OCI-LY3 (cell line): ENCODE results near the gene DNASE1L1.

ENCODE experiments used
- H2AFZ ChIP-seq: fragments of 200-600, 300-600 bp; shearing (Covaris generic); 2 replicates; pipeline ENCODE4 v1.6.0; 2014; ENCODE audit warnings: antibody characterized with exemption, low read depth, low read length
- H3K27ac ChIP-seq: fragments of 200-600, 300-600 bp; sonication (generic); 2 replicates; pipeline ENCODE4 v1.5.1; 2014; ENCODE audit warnings: mild to moderate bottlenecking, low read length, moderate library complexity, mixed read lengths
- H3K27me3 ChIP-seq: fragments of 200-600, 300-600 bp; sonication (generic); 2 replicates; pipeline ENCODE4 v1.6.1; 2014; ENCODE audit warnings: low read depth, low read length, mixed read lengths
- H3K36me3 ChIP-seq: fragments of 200-600, 300-600 bp; sonication (generic); replicated peaks from 2 replicates; pipeline ENCODE3; 2014; ENCODE audit warnings: low read depth, low read length, mixed read lengths
- H3K4me1 ChIP-seq: fragments of 300-600, 200-600 bp; sonication (generic); 2 replicates; pipeline ENCODE4 v1.6.1; 2014; ENCODE audit warnings: low read length, mixed read lengths
- H3K4me2 ChIP-seq: fragments of 200-600, 300-600 bp; sonication (generic); 2 replicates; pipeline ENCODE4 v1.6.1; 2014; ENCODE audit warnings: low read length, mixed read lengths
- H3K4me3 ChIP-seq: fragments of 300-600, 200-600 bp; sonication (generic); 2 replicates; pipeline ENCODE4 v1.5.1; 2014; ENCODE audit warnings: antibody characterized with exemption, mild to moderate bottlenecking, low read length, moderate library complexity
- H3K79me2 ChIP-seq: fragments of 300-600, 200-600 bp; shearing (Covaris generic); 2 replicates; pipeline ENCODE4 v1.6.1; 2014; ENCODE audit warnings: mild to moderate bottlenecking, low read length, mixed read lengths
- H3K9ac ChIP-seq: fragments of 300-600, 200-600 bp; shearing (Covaris generic); 2 replicates; pipeline ENCODE4 v1.6.0; 2014; ENCODE audit warnings: mild to moderate bottlenecking, low read length, moderate library complexity
- H3K9me3 ChIP-seq: fragments of 200-600, 300-600 bp; shearing (Covaris generic); 2 replicates; pipeline ENCODE4 v1.6.1; 2014; ENCODE audit warnings: low read length, mixed read lengths; ENCODE audit not compliant: insufficient read depth
- H4K20me1 ChIP-seq: fragments of 200-600, 300-600 bp; sonication (generic); 2 replicates; pipeline ENCODE4 v1.6.1; 2016; ENCODE audit warnings: low read length, mixed read lengths; ENCODE audit not compliant: insufficient read depth
- EZH2phosphoT487 ChIP-seq: fragments of 200-600 bp; shearing (Covaris generic); IDR thresholded peaks from 2 replicates; pipeline ENCODE4 v1.6.1; 2018; ENCODE audit warnings: antibody characterized with exemption, mixed run types, low read depth
- TF ChIP-seq, protein P1 (sequence below): fragments of 200-600, 300-600 bp; sonication (generic); IDR thresholded peaks from 2 replicates; pipeline ENCODE4 v1.5.1; 2014; ENCODE audit warnings: antibody characterized with exemption, low read length, low read depth

The DNASE1L1 gene

DNA sequence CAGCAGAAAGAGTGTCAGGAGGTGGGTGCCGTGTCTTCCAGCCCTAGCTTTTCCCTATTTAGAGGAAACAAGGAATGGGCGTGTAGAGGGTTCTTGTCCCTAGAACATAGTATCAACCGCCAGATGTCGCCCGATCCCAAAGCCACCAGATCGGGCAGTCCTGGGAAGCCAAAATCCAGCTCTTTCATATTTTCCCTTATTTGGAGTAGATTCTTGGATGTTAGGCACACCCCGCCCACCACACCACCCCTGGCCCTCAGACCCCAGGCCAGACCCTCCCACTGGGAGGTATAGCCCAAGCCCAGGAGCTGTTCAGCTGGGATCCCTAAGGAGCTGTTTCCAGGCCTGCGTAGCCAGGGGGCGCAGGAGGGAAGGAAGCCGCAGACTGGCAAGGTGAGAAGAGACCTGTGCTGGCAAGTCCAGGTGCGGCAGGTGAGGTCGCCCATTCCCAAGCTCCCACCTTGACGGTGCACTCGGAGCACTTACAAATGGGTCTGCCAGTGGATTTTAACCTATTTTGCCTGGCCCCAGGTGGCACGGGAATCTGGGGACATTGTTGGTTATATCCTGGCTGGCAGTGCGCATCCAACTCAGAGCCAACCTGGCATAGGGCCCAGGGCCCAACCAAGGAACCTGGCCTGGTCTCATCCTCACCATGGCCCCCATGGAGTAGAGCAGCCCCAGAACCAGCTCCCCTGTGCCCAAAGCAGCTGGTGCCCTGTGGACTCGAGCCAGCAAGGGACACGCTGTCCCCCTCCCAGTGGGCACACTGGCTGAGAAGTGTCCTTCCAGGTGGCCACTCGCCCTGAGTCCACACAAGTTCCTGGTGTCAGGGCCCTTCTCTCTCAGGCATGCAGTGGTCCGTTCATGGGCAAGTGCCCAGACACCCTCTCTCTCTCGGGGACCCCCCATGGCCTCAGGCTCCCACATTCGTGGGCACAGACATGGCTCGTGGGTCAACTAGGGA, 35.4 kb downstream of the DNASE1L1 start:
- peak overlapping the region; percentile 89 for H3K27ac ChIP-seq
- peak overlapping the region; percentile 49 for H2AFZ ChIP-seq
- no peaks in the 10 kb centered on the region for H3K9me3 ChIP-seq
- H3K36me3 ChIP-seq: peaks cover 8% of the 10 kb centered on the region
- peak overlapping the region; percentile 94 for H3K4me3 ChIP-seq
- H3K4me2 ChIP-seq: peak overlapping the region; percentile 99
- peak overlapping the region; percentile 94 for H3K9ac ChIP-seq
- H3K4me1 ChIP-seq: peaks cover 41% of the 10 kb centered on the region
- H4K20me1 ChIP-seq: peaks cover 6% of the 10 kb centered on the region
- no peaks in the 10 kb centered on the region for H3K27me3 ChIP-seq
- TF ChIP-seq, protein P1, sequence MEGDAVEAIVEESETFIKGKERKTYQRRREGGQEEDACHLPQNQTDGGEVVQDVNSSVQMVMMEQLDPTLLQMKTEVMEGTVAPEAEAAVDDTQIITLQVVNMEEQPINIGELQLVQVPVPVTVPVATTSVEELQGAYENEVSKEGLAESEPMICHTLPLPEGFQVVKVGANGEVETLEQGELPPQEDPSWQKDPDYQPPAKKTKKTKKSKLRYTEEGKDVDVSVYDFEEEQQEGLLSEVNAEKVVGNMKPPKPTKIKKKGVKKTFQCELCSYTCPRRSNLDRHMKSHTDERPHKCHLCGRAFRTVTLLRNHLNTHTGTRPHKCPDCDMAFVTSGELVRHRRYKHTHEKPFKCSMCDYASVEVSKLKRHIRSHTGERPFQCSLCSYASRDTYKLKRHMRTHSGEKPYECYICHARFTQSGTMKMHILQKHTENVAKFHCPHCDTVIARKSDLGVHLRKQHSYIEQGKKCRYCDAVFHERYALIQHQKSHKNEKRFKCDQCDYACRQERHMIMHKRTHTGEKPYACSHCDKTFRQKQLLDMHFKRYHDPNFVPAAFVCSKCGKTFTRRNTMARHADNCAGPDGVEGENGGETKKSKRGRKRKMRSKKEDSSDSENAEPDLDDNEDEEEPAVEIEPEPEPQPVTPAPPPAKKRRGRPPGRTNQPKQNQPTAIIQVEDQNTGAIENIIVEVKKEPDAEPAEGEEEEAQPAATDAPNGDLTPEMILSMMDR: peak; percentile 77
- no peak for TF ChIP-seq EZH2phosphoT487
- peaks cover 24% of the 10 kb centered on the region for H3K79me2 ChIP-seq

DNA sequence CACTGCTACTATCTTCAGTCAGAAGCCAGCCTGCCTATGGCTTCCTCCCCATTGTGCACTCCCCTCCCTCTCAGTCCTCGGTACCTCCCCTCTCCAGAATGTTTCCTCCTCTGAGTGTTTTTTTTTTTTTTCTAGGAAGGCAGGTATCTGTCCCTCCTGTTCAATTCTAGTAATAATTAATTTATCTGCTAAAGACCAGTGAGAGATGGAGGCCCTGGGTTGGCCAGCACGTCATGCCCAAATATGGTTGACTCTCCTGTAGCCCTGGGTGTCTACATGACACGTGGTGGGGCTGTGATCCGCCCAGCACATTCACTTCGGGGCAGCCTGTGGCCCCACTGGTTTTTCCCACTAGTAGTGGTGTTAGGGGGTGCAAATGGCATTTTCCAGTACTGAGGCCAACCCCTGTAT, 36.4 kb downstream of the DNASE1L1 start:
- Histone ChIP-seq H3K27ac (peak overlapping the region; percentile 89), H3K4me1 (peaks cover 39% of the 10 kb centered on the region), H3K9ac (peak overlapping the region; percentile 94), H3K9me3 (no peaks in the 10 kb centered on the region), H2AFZ (no peak overlapping the region), H3K27me3 (no peaks in the 10 kb centered on the region), H3K79me2 (peaks cover 34% of the 10 kb centered on the region), H3K4me3 (peak overlapping the region; percentile 94), H3K4me2 (peak overlapping the region; percentile 99), H3K36me3 (peaks cover 9% of the 10 kb centered on the region), H4K20me1 (peaks cover 13% of the 10 kb centered on the region)
- TF ChIP-seq, protein P1: no peak
- no peak for TF ChIP-seq EZH2phosphoT487

DNA sequence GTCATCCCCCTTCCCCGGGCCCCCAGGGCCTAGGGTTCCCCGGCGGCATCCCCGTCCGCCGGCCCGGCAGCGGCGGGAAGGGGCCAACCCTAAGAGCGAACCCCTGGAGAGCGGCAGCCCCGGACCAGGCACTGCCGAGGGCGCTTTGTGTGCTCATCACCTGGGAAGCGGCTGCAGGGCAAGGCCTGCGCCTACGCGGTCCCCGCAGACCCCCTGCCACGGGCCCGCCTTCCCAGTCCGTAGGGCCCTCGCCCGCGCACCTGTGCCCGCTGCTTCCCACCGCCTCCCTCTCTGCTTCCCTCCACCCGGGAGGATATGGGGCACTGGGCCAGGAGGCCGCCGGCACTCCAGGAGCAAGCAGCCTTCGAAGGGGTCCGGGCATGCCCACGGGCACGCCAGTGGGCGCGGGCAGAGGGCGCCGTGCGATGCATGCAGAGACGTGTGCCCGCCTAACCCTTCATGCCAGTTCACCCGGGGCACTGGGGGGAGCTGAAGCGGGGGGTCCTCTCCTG, 37.2 kb downstream of the DNASE1L1 start:
- H3K79me2 ChIP-seq: peaks cover 42% of the 10 kb centered on the region
- peak overlapping the region; percentile 94 for H3K9ac ChIP-seq
- H3K4me3 ChIP-seq: peak overlapping the region; percentile 85
- peaks cover 35% of the 10 kb centered on the region for H3K4me1 ChIP-seq
- H3K4me2 ChIP-seq: peak overlapping the region; percentile 99
- H4K20me1 ChIP-seq: peaks cover 17% of the 10 kb centered on the region
- H3K27me3 ChIP-seq: no peaks in the 10 kb centered on the region
- H3K36me3 ChIP-seq: peaks cover 16% of the 10 kb centered on the region
- peak overlapping the region; percentile 89 for H3K27ac ChIP-seq
- H2AFZ ChIP-seq: no peak overlapping the region
- TF ChIP-seq EZH2phosphoT487: no peak
- TF ChIP-seq, protein P1: no peak
- no peaks in the 10 kb centered on the region for H3K9me3 ChIP-seq
